NCI-H2107 treated with DMSO at 0.1 percent for 48 hours (cell line): ENCODE measurements around the gene TPD52L1.

Experiments used
- DNase-seq: peaks from one replicate; lab custom pipeline; 2025; ENCODE audit not compliant: unreplicated experiment; lab: John Stamatoyannopoulos, UW

Gene TPD52L1

DNA sequence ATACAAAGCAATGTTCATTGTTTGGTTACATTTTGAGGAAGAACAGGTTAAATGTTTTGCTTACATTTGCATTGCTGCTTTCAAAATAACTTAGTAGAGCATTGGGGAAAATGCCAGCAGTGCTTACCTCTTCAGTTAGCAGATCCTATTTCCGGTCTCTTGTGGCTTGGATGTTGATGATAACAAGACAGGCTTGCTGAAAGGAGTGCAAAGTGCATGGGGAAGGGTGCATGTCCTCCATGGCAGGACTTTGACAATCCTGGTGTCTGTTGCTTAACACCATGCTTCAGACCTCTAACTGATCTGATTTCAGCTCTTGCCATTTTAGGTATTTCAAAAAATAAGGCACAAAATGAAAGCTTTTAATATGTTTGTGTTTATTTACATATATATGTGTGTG, 21.1 kb downstream of the TPD52L1 start:
- no peak for DNase-seq

GRCh38 chr6:125175466-125176048, 22.0 kb downstream of the TPD52L1 start:
- no peak for DNase-seq

DNA sequence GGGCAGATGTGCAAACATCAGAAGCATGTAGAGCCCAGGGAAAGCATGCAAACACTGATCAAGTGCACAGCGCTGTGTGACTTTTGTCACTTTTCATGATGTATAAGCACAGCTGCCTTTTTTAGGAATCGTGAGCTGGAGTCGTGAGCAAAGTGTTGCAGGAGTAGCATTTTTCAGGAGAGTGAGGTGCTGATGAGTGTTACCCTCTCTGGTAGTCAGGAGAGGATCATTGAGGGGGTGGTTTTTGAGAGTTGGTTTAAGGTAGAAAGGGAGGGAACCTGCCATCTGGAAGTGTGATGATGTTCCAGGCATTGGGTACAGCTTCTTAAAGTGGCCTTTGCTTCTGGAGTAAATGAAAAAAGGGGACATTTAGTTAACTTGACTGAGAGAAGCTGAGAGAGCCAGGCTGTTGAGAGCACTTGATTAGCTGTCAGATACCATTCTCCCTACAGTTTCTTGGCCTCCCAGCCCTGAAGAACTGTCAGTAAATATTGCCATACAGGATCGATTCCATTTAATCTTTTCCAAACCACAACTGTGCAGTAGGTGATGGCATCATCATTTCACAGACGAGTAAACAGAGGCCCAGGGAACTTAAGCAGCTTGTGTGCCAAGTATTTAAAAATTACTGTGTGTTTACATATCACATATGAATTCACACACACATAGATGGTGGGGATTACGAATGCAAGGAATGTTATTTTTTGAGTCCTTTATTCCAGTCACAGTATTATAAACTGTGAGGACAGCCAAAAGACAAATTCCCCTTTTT, 28.9 kb downstream of the TPD52L1 start:
- DNase-seq, result peak; percentile 10

DNA sequence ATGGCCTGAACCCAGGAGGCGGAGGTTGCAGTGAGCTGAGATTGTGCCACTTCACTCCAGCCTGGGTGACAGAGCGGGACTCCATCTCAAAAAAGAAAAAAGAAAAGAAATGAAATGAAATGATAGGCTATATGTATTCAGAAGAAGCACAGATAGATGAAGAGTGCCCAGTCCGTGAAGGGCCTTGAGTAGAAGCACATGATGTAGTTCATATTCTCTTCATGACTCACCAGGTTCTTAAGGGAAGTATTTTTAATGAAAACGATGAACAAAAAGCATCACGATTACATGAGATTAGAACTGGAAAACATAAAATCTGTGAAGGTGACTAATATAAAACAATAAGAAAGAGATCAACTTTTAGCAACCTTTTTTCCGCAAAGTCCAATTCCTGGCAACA, 29.8 kb downstream of the TPD52L1 start:
- no peak for DNase-seq

DNA sequence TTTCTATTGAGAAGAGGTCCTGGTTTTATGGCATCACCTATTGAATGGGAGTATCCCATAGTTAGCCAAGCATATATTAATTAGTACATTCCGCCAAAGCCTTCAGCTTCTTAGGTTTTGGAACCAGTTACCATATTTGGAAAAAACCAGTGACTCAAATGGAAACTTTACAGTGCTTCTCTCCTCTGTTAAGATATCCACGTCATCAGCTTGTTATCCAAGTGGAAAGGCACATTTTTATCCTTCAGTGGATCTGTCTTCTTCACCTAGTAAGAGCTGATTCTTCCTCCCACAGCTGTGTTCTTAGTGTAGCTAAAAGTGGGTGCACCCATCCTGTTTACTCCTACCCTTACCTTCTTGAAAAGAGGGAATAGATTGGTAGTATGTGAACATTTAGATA, 34.5 kb downstream of the TPD52L1 start:
- DNase-seq, result no peak

DNA sequence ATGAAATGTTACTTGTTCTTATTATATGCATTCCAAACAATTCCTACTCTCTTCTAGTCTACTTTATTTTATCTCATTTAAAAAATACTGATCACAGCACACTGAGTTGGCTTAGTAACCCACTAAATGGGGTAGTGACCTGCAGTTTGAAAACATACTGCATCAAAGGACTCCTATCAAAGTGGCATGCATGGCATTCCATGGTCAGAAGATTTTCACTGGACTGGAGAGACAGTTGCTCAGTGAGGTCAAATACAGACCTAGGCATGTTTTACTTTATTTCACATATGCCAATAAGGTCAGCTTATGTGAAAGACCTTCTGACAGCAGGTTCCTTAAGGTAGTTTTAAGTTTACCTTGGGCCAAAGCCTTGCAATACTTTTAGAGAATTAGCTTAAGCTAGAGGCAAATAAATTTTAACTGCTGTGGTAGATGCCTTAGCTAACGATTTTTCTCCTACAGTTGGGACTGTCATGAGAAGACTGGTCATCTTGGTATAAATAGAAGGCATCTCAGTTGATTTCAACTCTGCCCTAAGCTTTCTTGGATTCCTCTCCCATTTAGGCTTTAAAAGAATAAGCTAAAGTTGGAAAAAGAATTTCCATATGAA, 35.1 kb downstream of the TPD52L1 start:
- no peak for DNase-seq

GRCh38 chr6:125189494-125189893, 35.9 kb downstream of the TPD52L1 start:
- DNase-seq, result no peak

DNA sequence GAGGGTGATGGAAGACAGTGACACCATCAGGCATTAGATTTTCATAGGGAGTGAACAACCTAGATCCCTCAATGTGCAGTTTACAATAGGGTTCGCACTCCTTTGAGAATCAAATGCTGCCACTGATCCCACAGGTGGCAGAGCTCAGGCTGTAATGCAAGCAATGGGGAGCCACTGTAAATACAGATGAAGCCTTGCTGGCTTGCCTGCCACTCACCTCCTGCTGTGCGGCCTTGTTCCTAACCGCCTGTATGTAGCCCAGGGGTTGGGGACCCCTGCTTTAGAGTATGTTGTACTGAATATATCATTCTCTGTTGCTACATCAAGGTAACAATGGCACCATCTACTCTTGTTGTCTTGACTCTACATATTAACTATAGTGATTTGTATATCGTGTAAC, 37.1 kb downstream of the TPD52L1 start:
- DNase-seq, result no peak

GRCh38 chr6:125191916-125192609, 38.5 kb downstream of the TPD52L1 start:
- DNase-seq, result peak; percentile 75

DNA sequence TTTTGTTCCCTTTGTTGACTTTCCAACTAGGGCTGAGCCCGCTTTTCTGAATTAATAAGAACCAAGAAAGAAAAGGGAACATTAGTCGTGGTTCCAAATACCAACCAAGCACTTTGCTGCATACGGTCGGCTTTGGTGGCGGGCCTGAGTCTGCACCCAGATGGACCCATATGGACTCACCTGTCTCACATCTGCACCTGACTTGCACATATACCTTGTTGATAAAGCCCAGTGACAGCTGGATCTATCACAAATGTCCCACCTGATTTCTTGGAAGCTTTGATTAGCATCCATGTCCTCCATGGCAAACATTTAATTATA, 39.0 kb downstream of the TPD52L1 start:
- DNase-seq, result no peak

DNA sequence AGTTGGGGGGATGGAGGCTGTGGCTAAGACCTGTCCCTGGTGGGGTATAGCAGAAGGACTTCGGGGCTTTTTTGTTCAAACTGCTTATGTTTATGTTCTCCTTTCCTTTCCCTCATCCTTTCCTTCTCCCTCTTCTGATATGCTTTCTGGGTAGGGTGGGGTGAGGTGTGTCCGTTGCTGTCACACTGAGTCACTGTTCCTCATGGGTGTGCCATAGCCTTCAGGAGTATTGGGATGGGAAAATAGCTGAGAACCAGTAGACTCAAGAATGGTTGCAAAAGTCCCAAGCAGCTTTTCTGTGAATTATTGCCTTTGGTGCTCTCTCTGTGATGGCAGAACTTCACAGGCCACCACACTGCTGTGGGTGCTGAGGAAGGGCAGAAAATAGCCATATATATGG, 39.6 kb downstream of the TPD52L1 start:
- DNase-seq, result no peak

DNA sequence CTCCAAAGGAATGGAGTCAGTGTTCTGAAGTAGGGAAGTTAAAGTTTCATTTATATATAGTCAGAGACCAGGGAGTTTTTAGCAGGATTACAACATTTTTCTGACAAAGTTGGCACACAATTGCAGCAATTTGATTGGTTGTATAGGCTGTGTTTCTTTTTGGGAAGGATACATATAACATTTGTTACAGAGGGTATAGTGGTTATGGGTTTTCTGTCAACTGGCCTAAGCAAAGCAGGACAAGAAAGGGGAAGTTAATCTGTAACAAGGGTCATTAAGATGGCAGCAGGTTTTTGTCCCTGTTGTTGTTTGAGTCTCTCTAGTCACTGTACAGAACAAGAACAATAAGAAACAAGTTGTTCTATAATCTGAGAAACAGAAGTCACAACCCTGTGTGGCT, 41.4 kb downstream of the TPD52L1 start:
- DNase-seq, result no peak

DNA sequence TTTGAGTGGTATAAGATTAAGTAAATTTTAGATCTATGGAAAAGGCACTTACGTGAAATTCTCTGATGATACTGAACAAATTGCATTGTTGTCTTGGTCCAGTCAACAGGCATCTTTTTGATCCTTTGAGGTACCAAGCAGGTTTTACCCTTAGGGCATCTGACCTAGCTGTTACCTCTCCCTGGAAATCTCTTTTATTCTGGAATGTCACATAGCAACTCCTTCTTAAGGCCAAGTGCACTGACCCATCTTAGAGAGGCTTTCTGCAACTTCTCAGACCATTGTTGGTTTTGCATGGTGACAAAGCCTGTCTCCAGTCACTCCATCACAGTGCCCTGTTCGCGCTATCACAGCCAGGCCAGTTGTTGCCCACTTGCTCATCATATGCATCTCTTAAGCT, 42.0 kb downstream of the TPD52L1 start:
- DNase-seq, result no peak

- DNase-seq, result no peak
These were observed 43.0 kb downstream of the TPD52L1 start for GRCh38 chr6:125196613-125197012.

DNA sequence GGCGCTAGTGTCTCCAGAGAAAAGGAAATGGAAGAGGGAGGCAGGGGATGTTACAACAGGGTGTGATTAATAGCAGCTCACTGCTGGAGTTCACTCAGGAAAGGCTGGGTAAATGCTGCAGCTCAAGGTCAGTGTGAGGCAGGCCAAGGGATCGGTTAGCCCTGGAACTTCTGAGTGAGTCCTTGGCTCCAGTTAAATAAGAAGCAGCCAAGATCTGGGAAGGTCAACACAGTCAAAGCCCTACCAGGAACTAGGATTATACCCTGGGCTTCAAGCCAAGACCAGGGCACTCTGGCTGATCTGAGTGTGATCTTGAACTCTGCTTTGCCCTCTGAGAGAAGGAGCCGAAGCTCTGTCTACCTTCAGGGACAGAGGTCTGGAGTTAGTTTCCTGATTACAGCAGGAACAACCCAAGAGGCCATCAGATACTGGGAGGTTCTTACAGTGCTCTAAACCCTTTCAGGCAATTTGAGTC, 44.3 kb downstream of the TPD52L1 start:
- DNase-seq, result no peak

DNA sequence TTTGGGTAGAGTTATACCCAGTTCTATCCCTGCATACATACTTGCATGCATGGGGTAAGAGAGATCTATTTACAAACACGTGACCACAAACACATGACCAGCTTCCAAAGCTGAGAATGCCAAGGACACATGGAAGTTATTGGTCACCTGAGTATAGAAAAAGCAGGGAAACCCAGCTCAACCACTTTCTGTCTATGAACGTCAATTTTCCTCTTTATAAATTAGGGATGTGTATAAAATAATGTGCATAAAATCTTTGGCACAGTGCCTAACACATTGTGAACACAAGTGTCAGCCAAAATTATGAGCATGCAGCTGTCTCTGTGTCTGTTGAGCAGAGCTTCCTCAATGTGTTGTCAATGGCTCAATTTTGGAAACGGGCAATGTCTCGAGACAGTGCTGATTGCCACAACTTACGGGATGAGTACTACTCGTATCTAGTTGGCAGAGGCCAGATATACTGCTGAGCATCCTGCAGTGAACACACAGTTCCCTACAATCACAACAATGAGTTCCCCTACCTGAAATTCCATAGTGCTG, 44.9 kb downstream of the TPD52L1 start:
- no peak for DNase-seq

DNA sequence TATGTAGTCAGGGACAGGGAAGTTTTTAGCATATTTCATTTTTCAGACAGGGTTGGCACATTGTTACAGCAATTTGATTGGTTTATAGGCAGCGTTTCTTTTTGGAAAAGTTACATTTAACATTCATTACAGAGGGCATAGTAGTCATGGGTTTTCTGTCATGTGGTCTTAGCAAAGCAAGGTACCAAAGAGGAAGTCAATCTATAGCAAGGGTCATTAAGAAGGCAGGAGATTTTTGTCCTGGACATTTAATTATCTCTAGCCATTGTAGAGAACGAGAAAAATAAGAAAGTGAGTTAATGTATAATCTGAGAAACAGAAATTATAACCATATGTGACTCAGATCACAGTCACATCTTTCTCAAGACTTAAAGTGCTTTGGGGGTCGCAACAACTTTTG, 47.4 kb downstream of the TPD52L1 start:
- DNase-seq, result no peak

DNA sequence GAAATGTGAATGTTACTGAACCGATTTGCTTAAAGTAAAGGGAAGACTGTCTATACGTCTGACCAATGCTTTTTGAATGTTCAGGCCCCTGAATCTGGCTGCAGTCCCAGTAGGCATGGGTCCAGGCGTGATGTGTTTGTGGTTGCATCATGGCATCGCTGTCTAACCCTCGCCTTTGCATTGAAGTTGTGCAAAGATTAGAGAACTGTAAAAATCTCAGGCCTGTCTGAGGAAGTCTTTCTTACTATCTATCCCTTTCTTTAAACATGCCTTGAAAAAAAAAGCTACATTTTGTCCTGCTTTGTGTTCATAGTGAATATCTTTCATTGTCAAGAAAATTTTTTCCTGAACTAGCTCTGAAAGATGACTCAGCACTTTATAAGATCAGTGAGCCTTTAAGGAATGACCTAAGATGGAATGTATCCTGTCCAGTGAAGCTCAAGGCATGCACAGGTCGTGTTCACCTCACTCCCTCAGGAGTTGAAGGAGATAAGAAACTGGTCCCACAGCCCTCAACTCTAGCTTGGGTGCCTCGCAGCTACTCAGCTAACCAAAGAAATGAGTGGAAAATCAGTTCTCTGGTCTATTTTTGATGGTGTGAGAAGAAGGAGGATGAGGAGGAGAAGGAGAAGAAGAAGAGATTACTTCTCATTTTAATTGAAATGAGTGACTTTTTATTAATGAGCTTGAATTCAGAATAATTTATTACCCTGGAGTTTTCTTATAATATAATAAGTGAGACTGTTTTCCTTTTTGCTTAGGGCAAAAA, 48.6 kb downstream of the TPD52L1 start:
- DNase-seq, result no peak

- no peak for DNase-seq
These were observed 49.8 kb downstream of the TPD52L1 start for GRCh38 chr6:125203395-125203794.

DNA sequence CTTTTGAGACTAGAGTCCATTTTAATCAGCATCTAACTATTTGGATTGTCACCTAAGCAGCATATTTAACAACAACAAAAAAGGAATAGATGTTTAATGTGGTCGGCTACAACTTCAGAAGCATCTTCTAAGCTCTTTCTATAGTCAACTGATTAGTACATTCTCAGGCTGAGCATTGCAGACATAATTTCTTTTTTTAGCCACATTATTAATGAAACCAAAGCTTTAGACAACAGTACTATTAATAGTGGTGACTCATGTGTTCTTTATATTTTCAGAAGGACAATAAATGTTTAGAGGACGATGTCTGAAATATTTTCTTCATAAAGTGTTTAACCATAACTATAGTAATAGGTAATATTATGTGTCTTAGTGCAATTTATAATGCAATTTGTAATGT, 52.4 kb downstream of the TPD52L1 start:
- DNase-seq, result no peak

DNA sequence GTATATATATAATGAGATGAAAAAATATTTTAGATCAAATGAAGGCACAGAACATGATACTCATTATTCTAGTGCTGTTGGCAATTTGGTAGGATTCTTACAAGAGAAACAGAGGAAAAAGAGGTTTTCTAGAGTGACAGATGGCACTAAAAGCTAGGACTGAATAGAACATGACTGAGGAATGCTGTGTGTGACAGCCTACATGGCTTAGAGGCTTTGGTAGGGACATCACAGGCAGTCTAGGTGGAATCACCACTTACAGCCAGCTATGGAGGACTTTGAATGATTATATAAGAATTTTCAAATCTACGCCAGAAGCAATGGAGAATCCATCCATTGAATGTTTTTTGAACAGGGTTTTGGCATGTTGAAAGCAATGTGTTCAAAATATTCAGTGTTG, 52.8 kb downstream of the TPD52L1 start:
- no peak for DNase-seq
